ENCODE measurements around the gene PLEKHG1.

DNA sequence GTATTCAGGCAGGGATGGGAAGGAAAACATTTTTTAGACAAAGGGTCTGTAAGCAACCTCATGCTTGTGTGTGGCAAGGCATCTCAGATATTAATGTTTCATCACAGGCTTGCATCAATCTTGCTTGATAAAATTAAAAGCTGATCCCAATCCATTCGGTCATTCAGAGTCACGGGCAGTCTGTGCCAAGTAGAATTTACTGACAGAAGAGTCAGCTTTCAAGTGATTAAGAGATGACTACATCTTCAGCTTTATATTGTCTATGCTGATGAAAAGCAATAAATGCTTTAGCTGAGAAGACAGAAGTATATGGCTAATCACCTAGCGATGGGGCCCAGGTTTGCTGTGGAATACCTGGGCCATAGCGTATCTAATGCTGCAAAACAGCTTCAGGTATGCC is 3.5 kb downstream of the PLEKHG1 start:
- TF ChIP-seq CTCF (conservative IDR thresholded peaks at IDR 0.05; ENCODE audit: low read depth, low read length) (no peak), EZH2 (IDR thresholded peaks at IDR 0.05; ENCODE audit: borderline replicate concordance, low read depth, low read length, poor library complexity, severe bottlenecking) (no peak)
